Esophagus squamous epithelium (tissue), 4 donors: ENCODE data around the gene EHD4.

ENCODE experiments used
- POLR2A ChIP-seq, 4 donors: fragments of 450-650 bp; IDR thresholded peaks; one replicate each; pipeline ENCODE4 v1.6.1; 2017; ENCODE audit warnings: antibody characterized with exemption in 4 of 4, mild to moderate bottlenecking in 4 of 4, moderate library complexity in 3 of 4
- TF ChIP-seq, protein P1 (sequence below), 6 experiments: fragments of 450-650 bp in 4 of 6; fragments of 200-600 bp in 2 of 6; sonication (generic) in 2 of 6; IDR thresholded peaks; one replicate each; pipeline ENCODE4 v1.5.1; 2016 to 2019; ENCODE audit warnings: antibody characterized with exemption in 6 of 6, mild to moderate bottlenecking in 4 of 6, moderate library complexity in 4 of 6

GRCh38 chr15:41858756-41859155, 113.6 kb downstream of the EHD4 start:
- TF ChIP-seq, protein P1, sequence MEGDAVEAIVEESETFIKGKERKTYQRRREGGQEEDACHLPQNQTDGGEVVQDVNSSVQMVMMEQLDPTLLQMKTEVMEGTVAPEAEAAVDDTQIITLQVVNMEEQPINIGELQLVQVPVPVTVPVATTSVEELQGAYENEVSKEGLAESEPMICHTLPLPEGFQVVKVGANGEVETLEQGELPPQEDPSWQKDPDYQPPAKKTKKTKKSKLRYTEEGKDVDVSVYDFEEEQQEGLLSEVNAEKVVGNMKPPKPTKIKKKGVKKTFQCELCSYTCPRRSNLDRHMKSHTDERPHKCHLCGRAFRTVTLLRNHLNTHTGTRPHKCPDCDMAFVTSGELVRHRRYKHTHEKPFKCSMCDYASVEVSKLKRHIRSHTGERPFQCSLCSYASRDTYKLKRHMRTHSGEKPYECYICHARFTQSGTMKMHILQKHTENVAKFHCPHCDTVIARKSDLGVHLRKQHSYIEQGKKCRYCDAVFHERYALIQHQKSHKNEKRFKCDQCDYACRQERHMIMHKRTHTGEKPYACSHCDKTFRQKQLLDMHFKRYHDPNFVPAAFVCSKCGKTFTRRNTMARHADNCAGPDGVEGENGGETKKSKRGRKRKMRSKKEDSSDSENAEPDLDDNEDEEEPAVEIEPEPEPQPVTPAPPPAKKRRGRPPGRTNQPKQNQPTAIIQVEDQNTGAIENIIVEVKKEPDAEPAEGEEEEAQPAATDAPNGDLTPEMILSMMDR (IDR thresholded peaks at IDR 0.05): peak in 1 of 6 experiments; percentile 32
- TF ChIP-seq POLR2A (IDR thresholded peaks at IDR 0.05): no peak
